HepG2 (cell line): ENCODE results near the gene SMARCA5. TPM values are rescaled to one million over a fixed set of nuclear protein-coding genes. Genes with fewer than 3 reads are reported as not detected.

Experiments
- BORCS8-MEF2B ChIP-seq: sonication (generic); formaldehyde crosslinking; IDR thresholded peaks from 2 replicates; pipeline ENCODE4 v1.8.0; 2022; ENCODE audit warnings: mild to moderate bottlenecking, missing genetic modification reagents
- IRX3 ChIP-seq: sonication (generic); formaldehyde crosslinking; IDR thresholded peaks from 2 replicates; pipeline ENCODE4 v1.8.1; 2023; ENCODE audit warnings: mild to moderate bottlenecking, low read depth, missing genetic modification reagents, borderline replicate concordance
- KAT7 ChIP-seq: IDR thresholded peaks from 2 replicates; pipeline ENCODE4 v1.6.1; 2018; ENCODE audit warnings: borderline replicate concordance, missing compliant biosample characterization
- PTBP1 ChIP-seq: fragments of 200-400 bp; formaldehyde crosslinking; IDR thresholded peaks from 2 replicates; pipeline ENCODE4 v1.6.1; 2018; ENCODE audit warnings: low read length, low read depth; ENCODE audit not compliant: poor library complexity, severe bottlenecking
- SETDB1 ChIP-seq: sonication (generic); formaldehyde crosslinking; IDR thresholded peaks from 2 replicates; pipeline ENCODE4 v1.5.1; 2020; ENCODE audit warnings: missing genetic modification reagents, mild to moderate bottlenecking, borderline replicate concordance
- TAF1 ChIP-seq: sonication (generic); formaldehyde crosslinking; IDR thresholded peaks from 2 replicates; pipeline ENCODE4 v1.4.0; 2020; ENCODE audit warnings: missing genetic modification reagents
- TP53 ChIP-seq: sonication (generic); formaldehyde crosslinking; conservative IDR thresholded peaks from 2 replicates; pipeline ENCODE4 v1.4.0; 2020; ENCODE audit warnings: missing genetic modification reagents
- TSC22D2 ChIP-seq: sonication (generic); formaldehyde crosslinking; IDR thresholded peaks from 2 replicates; pipeline ENCODE4 v1.5.1; 2020; ENCODE audit warnings: missing genetic modification reagents, mild to moderate bottlenecking, borderline replicate concordance
- ZFP1 ChIP-seq: IDR thresholded peaks from 2 replicates; pipeline ENCODE4 v1.6.1; 2016
- ZNF468 ChIP-seq: sonication (generic); formaldehyde crosslinking; IDR thresholded peaks from 2 replicates; pipeline ENCODE4 v1.8.0; 2022; ENCODE audit warnings: mild to moderate bottlenecking, moderate library complexity, missing genetic modification reagents
- ZSCAN25 ChIP-seq: sonication (generic); formaldehyde crosslinking; IDR thresholded peaks from 2 replicates; pipeline ENCODE4 v1.8.0; 2022; ENCODE audit warnings: mild to moderate bottlenecking, missing genetic modification reagents
- polyA plus RNA-seq, 8 experiments: library from polyadenylated mRNA; depleted of rRNA in 3 of 8; stranded (reverse) in 7 of 8; unstranded in 1 of 8; fragments of >200 nt; fragmentation: Illumina TruSeq in 4 of 8; extraction: Trizol in 4 of 8; gene quantifications; 2 replicates each; pipeline versions ENCODE4 v1.2.1 to v1.2.3, GENCODE V29; 2011 to 2016; ENCODE audit warnings: low read depth in 4 of 8, missing spikeins in 1 of 8, mixed read lengths in 1 of 8; ENCODE audit not compliant: insufficient read depth in 1 of 8
- total RNA-seq, 5 experiments: library from RNA; depleted of rRNA; stranded (reverse); fragments of >200 nt; fragmentation: Illumina TruSeq; extraction: Trizol; gene quantifications; 2 replicates each; pipeline ENCODE4 v1.2.3, GENCODE V29; 2016; ENCODE audit warnings: low read depth in 1 of 5
- TF ChIP-seq, protein P1 (sequence below): sonication (generic); formaldehyde crosslinking; IDR thresholded peaks from 2 replicates; pipeline ENCODE4 v1.8.1; 2023; ENCODE audit warnings: mild to moderate bottlenecking, missing genetic modification reagents, borderline replicate concordance
- TF ChIP-seq, protein P2 (sequence below): sonication (generic); formaldehyde crosslinking; IDR thresholded peaks from 2 replicates; pipeline ENCODE4 v1.4.0; 2020; ENCODE audit warnings: missing genetic modification reagents, borderline replicate concordance
- TF ChIP-seq, protein P3 (sequence below): sonication (generic); formaldehyde crosslinking; IDR thresholded peaks from 2 replicates; pipeline ENCODE4 v1.4.0; 2020; ENCODE audit warnings: missing genetic modification reagents, mild to moderate bottlenecking, borderline replicate concordance

Gene SMARCA5
- total and polyA plus RNA-seq, 2 of the 13 experiments (the other 11 are each of a cell fraction or from before 2014, with no cell fraction given) = 7.0 to 37.5 TPM

DNA sequence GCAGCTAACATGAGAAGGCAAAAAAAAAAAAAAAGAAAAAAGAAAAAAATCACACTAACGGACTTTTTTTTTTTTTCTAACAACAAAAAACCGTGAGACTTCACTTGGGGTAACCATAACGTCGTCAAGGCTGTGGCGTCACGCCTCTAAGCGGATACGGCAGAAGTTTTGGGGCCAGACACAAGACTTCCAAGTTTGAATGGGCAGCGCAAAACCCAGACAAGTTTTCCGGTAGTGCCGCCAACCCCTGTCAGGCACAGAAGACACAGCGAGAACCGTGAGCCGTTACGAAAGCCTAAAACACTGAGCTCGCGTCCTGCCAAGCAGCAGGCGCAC, 556 bp upstream of the SMARCA5 start (continued):
- TF ChIP-seq TP53 (CRISPR knock-in tag) = no peak
- TF ChIP-seq ZNF468 (CRISPR knock-in tag) = no peak
- TF ChIP-seq TSC22D2 = no peak
- TF ChIP-seq, protein P1, sequence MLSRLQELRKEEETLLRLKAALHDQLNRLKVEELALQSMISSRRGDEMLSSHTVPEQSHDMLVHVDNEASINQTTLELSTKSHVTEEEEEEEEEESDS (CRISPR knock-in tag) = no peak
- TF ChIP-seq SETDB1 (CRISPR knock-in tag) = no peak
- TF ChIP-seq BORCS8-MEF2B (CRISPR knock-in tag) = no peak
- TF ChIP-seq, protein P2, sequence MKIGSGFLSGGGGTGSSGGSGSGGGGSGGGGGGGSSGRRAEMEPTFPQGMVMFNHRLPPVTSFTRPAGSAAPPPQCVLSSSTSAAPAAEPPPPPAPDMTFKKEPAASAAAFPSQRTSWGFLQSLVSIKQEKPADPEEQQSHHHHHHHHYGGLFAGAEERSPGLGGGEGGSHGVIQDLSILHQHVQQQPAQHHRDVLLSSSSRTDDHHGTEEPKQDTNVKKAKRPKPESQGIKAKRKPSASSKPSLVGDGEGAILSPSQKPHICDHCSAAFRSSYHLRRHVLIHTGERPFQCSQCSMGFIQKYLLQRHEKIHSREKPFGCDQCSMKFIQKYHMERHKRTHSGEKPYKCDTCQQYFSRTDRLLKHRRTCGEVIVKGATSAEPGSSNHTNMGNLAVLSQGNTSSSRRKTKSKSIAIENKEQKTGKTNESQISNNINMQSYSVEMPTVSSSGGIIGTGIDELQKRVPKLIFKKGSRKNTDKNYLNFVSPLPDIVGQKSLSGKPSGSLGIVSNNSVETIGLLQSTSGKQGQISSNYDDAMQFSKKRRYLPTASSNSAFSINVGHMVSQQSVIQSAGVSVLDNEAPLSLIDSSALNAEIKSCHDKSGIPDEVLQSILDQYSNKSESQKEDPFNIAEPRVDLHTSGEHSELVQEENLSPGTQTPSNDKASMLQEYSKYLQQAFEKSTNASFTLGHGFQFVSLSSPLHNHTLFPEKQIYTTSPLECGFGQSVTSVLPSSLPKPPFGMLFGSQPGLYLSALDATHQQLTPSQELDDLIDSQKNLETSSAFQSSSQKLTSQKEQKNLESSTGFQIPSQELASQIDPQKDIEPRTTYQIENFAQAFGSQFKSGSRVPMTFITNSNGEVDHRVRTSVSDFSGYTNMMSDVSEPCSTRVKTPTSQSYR (CRISPR knock-in tag) = no peak
- no peak for TF ChIP-seq TAF1
- no peak for TF ChIP-seq ZFP1 (CRISPR knock-in tag)
- 0 out of 2 replicates have a peak, but pooled peaks have one; percentile 26 for TF ChIP-seq IRX3 (CRISPR knock-in tag)
- TF ChIP-seq, protein P3, sequence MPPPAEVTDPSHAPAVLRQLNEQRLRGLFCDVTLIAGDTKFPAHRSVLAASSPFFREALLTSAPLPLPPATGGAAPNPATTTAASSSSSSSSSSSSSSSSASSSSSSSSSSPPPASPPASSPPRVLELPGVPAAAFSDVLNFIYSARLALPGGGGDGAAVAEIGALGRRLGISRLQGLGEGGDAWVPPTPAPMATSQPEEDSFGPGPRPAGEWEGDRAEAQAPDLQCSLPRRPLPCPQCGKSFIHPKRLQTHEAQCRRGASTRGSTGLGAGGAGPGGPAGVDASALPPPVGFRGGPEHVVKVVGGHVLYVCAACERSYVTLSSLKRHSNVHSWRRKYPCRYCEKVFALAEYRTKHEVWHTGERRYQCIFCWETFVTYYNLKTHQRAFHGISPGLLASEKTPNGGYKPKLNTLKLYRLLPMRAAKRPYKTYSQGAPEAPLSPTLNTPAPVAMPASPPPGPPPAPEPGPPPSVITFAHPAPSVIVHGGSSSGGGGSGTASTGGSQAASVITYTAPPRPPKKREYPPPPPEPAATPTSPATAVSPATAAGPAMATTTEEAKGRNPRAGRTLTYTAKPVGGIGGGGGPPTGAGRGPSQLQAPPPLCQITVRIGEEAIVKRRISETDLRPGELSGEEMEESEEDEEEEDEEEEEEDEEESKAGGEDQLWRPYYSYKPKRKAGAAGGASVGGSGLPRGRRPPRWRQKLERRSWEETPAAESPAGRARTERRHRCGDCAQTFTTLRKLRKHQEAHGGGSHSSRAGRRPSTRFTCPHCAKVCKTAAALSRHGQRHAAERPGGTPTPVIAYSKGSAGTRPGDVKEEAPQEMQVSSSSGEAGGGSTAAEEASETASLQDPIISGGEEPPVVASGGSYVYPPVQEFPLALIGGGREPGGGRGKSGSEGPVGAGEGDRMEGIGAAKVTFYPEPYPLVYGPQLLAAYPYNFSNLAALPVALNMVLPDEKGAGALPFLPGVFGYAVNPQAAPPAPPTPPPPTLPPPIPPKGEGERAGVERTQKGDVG = no peak
- no peak for TF ChIP-seq PTBP1
- TF ChIP-seq ZSCAN25 = no peak
- no peak for TF ChIP-seq KAT7 (CRISPR knock-in tag)
